GM18502 (cell line): Measurements from ENCODE around the gene EFNA2.
"Not testable (repeated sequence)": the region's sequence is repeated elsewhere in the genome, so short reads cannot be mapped to it uniquely, and the experiment has no call there.

Experiments used
- ATAC-seq: cut with Tn5 transposase; IDR thresholded peaks from one replicate; pipeline ENCODE4 v1.9.1; 2021; ENCODE audit warnings: mild to moderate bottlenecking; ENCODE audit not compliant: unreplicated experiment, poor library complexity

EFNA2 gene

GRCh38 chr19:1293782-1294604 lies 8.3 kb downstream of the EFNA2 start:
- no peak for ATAC-seq

GRCh38 chr19:1294688-1295087 lies 9.0 kb downstream of the EFNA2 start:
- ATAC-seq = no peak

GRCh38 chr19:1295169-1296012 lies 9.7 kb downstream of the EFNA2 start:
- no peak for ATAC-seq

GRCh38 chr19:1296078-1296477 lies 10.4 kb downstream of the EFNA2 start:
- ATAC-seq = no peak

- ATAC-seq = no peak
These were observed 11.1 kb downstream of the EFNA2 start for GRCh38 chr19:1296575-1297271.

GRCh38 chr19:1298235-1298634 lies 12.6 kb downstream of the EFNA2 start:
- ATAC-seq = no peak

- no peak for ATAC-seq
These were observed 14.1 kb downstream of the EFNA2 start for GRCh38 chr19:1299801-1300200.

- ATAC-seq = no peak
These were observed 15.2 kb downstream of the EFNA2 start for GRCh38 chr19:1300744-1301490.

- ATAC-seq = no peak
These were observed 17.0 kb downstream of the EFNA2 start for GRCh38 chr19:1302533-1303239.

GRCh38 chr19:1304197-1304924 lies 18.7 kb downstream of the EFNA2 start:
- ATAC-seq = no peak

GRCh38 chr19:1305354-1305753 lies 19.7 kb downstream of the EFNA2 start:
- not testable (repeated sequence) for ATAC-seq

- no peak for ATAC-seq
These were observed 21.6 kb downstream of the EFNA2 start for GRCh38 chr19:1307320-1307719.

GRCh38 chr19:1307755-1308303 lies 22.2 kb downstream of the EFNA2 start:
- no peak for ATAC-seq

GRCh38 chr19:1308718-1309117 lies 23.0 kb downstream of the EFNA2 start:
- ATAC-seq = no peak

- no peak for ATAC-seq
These were observed 24.5 kb downstream of the EFNA2 start for GRCh38 chr19:1309977-1310852.

GRCh38 chr19:1310853-1311180 lies 25.1 kb downstream of the EFNA2 start:
- ATAC-seq = no peak

GRCh38 chr19:1311543-1312091 lies 25.9 kb downstream of the EFNA2 start:
- ATAC-seq = no peak
